SK-N-SH treated with all-trans-retinoic acid at 6 μM for 48 hours (cell line): ENCODE results near the gene CLPSL1.

Experiments used
- ARNTL ChIP-seq: fragments of 450-650 bp; formaldehyde crosslinking; IDR thresholded peaks from 2 replicates; pipeline ENCODE4 v1.5.0; 2020; ENCODE audit warnings: low read depth, mild to moderate bottlenecking, moderate library complexity, borderline replicate concordance
- ESRRG ChIP-seq: fragments of 250-450 bp; sonication (Bioruptor Pico); IDR thresholded peaks from 2 replicates; pipeline ENCODE4 v1.6.1; 2021; ENCODE audit warnings: mild to moderate bottlenecking
- GLIS3 ChIP-seq: fragments of 250-450 bp; sonication (Bioruptor Pico); IDR thresholded peaks from 2 replicates; pipeline ENCODE4 v1.5.0; 2020; ENCODE audit warnings: mild to moderate bottlenecking, moderate library complexity
- ISL1 ChIP-seq: fragments of 250-450 bp; sonication (Bioruptor Pico); IDR thresholded peaks from 2 replicates; pipeline ENCODE4 v2.1.2; 2022; ENCODE audit warnings: mild to moderate bottlenecking, moderate library complexity
- RARB ChIP-seq: fragments of 250-450 bp; sonication (Bioruptor Pico); IDR thresholded peaks from 2 replicates; pipeline ENCODE4 v1.8.0; 2021; ENCODE audit warnings: mild to moderate bottlenecking, moderate library complexity
- TCF4 ChIP-seq: fragments of 250-450 bp; sonication (Bioruptor Pico); IDR thresholded peaks from 2 replicates; pipeline ENCODE4 v1.8.0; 2021; ENCODE audit warnings: mild to moderate bottlenecking, moderate library complexity, borderline replicate concordance
- ZFP3 ChIP-seq: fragments of 250-450 bp; sonication (Bioruptor Pico); IDR thresholded peaks from 2 replicates; pipeline ENCODE4 v1.5.0; 2020; ENCODE audit warnings: mild to moderate bottlenecking, moderate library complexity
- ZFP30 ChIP-seq: fragments of 450-650 bp; formaldehyde crosslinking; IDR thresholded peaks from 2 replicates; pipeline ENCODE4 v1.5.0; 2022; ENCODE audit warnings: mild to moderate bottlenecking, moderate library complexity
- ZNF70 ChIP-seq: fragments of 450-650 bp; formaldehyde crosslinking; IDR thresholded peaks from 2 replicates; pipeline ENCODE4 v1.5.0; 2020; ENCODE audit warnings: mild to moderate bottlenecking, moderate library complexity
- TF ChIP-seq, protein P1 (sequence below): fragments of 250-450 bp; sonication (Bioruptor Pico); IDR thresholded peaks from 2 replicates; pipeline ENCODE4 v1.5.1; 2020; ENCODE audit warnings: low read depth, mild to moderate bottlenecking, moderate library complexity
- TF ChIP-seq, protein P2 (sequence below): fragments of 250-450 bp; sonication (Bioruptor Pico); IDR thresholded peaks from 2 replicates; pipeline ENCODE4 v1.8.0; 2020; ENCODE audit warnings: mild to moderate bottlenecking, moderate library complexity, borderline replicate concordance

DNA sequence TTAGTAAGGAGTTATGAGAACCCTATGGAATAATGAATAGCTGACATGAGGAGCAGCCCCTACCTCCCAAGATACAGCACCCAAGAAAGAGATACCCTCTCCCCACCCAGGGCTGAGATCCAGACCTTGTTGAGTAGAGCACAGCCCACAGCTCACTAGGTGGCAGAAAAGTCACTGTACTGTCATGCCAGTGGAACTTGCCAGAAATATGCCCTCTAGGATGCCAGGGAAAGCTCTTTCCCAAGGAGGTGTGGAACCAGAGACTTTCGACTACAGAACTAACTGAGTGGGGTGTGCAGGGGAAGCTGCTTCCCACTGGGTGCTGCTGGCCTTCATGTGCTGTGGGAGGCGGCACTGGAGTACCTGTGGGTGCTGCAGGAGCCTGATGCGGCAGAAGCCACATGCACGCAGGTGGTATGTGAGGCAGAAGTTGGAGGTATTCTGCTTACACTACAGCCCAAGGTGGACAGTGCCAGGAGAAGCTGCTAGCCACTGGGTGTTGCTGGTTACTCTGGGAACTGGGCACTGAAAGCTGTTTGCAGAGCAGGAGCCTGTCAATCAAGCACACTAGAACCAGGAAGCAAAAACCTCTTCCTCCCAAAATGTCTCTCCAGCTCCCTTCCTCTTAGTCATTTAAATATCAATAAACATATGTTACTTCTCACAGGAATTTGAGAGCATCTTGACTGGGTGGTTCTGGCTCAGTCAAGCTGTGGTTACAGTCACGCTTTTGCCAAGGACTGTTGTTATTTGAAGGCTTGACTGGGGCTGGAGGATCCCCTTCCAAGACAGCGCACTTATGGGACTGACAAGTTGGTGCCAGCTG is 26.2 kb upstream of the CLPSL1 start:
- TF ChIP-seq, protein P1, sequence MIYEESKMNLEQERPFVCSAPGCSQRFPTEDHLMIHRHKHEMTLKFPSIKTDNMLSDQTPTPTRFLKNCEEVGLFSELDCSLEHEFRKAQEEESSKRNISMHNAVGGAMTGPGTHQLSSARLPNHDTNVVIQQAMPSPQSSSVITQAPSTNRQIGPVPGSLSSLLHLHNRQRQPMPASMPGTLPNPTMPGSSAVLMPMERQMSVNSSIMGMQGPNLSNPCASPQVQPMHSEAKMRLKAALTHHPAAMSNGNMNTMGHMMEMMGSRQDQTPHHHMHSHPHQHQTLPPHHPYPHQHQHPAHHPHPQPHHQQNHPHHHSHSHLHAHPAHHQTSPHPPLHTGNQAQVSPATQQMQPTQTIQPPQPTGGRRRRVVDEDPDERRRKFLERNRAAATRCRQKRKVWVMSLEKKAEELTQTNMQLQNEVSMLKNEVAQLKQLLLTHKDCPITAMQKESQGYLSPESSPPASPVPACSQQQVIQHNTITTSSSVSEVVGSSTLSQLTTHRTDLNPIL (CRISPR knock-in tag) = no peak
- no peak for TF ChIP-seq ZFP3 (CRISPR knock-in tag)
- TF ChIP-seq, protein P2, sequence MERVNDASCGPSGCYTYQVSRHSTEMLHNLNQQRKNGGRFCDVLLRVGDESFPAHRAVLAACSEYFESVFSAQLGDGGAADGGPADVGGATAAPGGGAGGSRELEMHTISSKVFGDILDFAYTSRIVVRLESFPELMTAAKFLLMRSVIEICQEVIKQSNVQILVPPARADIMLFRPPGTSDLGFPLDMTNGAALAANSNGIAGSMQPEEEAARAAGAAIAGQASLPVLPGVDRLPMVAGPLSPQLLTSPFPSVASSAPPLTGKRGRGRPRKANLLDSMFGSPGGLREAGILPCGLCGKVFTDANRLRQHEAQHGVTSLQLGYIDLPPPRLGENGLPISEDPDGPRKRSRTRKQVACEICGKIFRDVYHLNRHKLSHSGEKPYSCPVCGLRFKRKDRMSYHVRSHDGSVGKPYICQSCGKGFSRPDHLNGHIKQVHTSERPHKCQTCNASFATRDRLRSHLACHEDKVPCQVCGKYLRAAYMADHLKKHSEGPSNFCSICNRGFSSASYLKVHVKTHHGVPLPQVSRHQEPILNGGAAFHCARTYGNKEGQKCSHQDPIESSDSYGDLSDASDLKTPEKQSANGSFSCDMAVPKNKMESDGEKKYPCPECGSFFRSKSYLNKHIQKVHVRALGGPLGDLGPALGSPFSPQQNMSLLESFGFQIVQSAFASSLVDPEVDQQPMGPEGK = no peak
- no peak for TF ChIP-seq ARNTL (CRISPR knock-in tag)
- no peak for TF ChIP-seq ZFP30 (CRISPR knock-in tag)
- TF ChIP-seq GLIS3 = no peak
- TF ChIP-seq ESRRG = no peak
- TF ChIP-seq TCF4 = no peak
- TF ChIP-seq ISL1 = no peak
- TF ChIP-seq RARB (CRISPR knock-in tag) = no peak
- no peak for TF ChIP-seq ZNF70 (CRISPR knock-in tag)
